ENCODE data around the gene PRF1.

Gene PRF1

GRCh38 chr10:70565556-70566514 lies 36.7 kb downstream of the PRF1 start:
- H3K27me3 ChIP-seq (ENCODE audit: control insufficient read depth, insufficient read depth, low read length): no peaks in the 10 kb centered on the region
- H3K4me3 ChIP-seq (ENCODE audit: low read depth, low read length): no peak overlapping the region
- no peak overlapping the region for H3K9ac ChIP-seq (ENCODE audit: low read length)
- H3K36me3 ChIP-seq (ENCODE audit: control insufficient read depth, insufficient read depth, low read length): peaks cover 13% of the 10 kb centered on the region
- H3K9me3 ChIP-seq (ENCODE audit: control insufficient read depth, insufficient read depth, low read depth, low read length): no peaks in the 10 kb centered on the region
- H3K27ac ChIP-seq (ENCODE audit: low read depth, low read length): no peak overlapping the region
- no peaks in the 10 kb centered on the region for H3K4me1 ChIP-seq (ENCODE audit: control insufficient read depth, insufficient read depth, low read length)

GRCh38 chr10:70564901-70565351 lies 37.6 kb downstream of the PRF1 start:
- Histone ChIP-seq H3K27me3 (ENCODE audit: control insufficient read depth, insufficient read depth, low read length) (no peaks in the 10 kb centered on the region), H3K9ac (ENCODE audit: low read length) (no peak overlapping the region), H3K4me1 (ENCODE audit: control insufficient read depth, insufficient read depth, low read length) (peaks cover 5% of the 10 kb centered on the region), H3K4me3 (ENCODE audit: low read depth, low read length) (no peak overlapping the region), H3K27ac (ENCODE audit: low read depth, low read length) (no peak overlapping the region), H3K36me3 (ENCODE audit: control insufficient read depth, insufficient read depth, low read length) (peaks cover 13% of the 10 kb centered on the region), H3K9me3 (ENCODE audit: control insufficient read depth, insufficient read depth, low read depth, low read length) (no peaks in the 10 kb centered on the region)

- Histone ChIP-seq H3K4me3 (ENCODE audit: low read depth, low read length) (no peak overlapping the region), H3K36me3 (ENCODE audit: control insufficient read depth, insufficient read depth, low read length) (peaks cover 13% of the 10 kb centered on the region), H3K27ac (ENCODE audit: low read depth, low read length) (no peak overlapping the region), H3K4me1 (ENCODE audit: control insufficient read depth, insufficient read depth, low read length) (peaks cover 12% of the 10 kb centered on the region), H3K9ac (ENCODE audit: low read length) (no peak overlapping the region), H3K9me3 (ENCODE audit: control insufficient read depth, insufficient read depth, low read depth, low read length) (no peaks in the 10 kb centered on the region), H3K27me3 (ENCODE audit: control insufficient read depth, insufficient read depth, low read length) (no peaks in the 10 kb centered on the region)
These were observed 38.3 kb downstream of the PRF1 start for GRCh38 chr10:70564113-70564725.

GRCh38 chr10:70563230-70563629 lies 39.3 kb downstream of the PRF1 start:
- Histone ChIP-seq H3K27me3 (ENCODE audit: control insufficient read depth, insufficient read depth, low read length) (no peaks in the 10 kb centered on the region), H3K4me3 (ENCODE audit: low read depth, low read length) (no peak overlapping the region), H3K4me1 (ENCODE audit: control insufficient read depth, insufficient read depth, low read length) (peaks cover 20% of the 10 kb centered on the region), H3K9me3 (ENCODE audit: control insufficient read depth, insufficient read depth, low read depth, low read length) (no peaks in the 10 kb centered on the region), H3K9ac (ENCODE audit: low read length) (no peak overlapping the region), H3K27ac (ENCODE audit: low read depth, low read length) (no peak overlapping the region), H3K36me3 (ENCODE audit: control insufficient read depth, insufficient read depth, low read length) (peaks cover 13% of the 10 kb centered on the region)

GRCh38 chr10:70562036-70562755 lies 40.3 kb downstream of the PRF1 start:
- H3K27ac ChIP-seq (ENCODE audit: low read depth, low read length): no peak overlapping the region

GRCh38 chr10:70561558-70561957 lies 41.0 kb downstream of the PRF1 start:
- Histone ChIP-seq H3K4me3 (ENCODE audit: low read depth, low read length) (no peak overlapping the region), H3K9ac (ENCODE audit: low read length) (no peak overlapping the region), H3K27ac (ENCODE audit: low read depth, low read length) (no peak overlapping the region), H3K27me3 (ENCODE audit: control insufficient read depth, insufficient read depth, low read length) (no peaks in the 10 kb centered on the region), H3K9me3 (ENCODE audit: control insufficient read depth, insufficient read depth, low read depth, low read length) (no peaks in the 10 kb centered on the region), H3K4me1 (ENCODE audit: control insufficient read depth, insufficient read depth, low read length) (peaks cover 20% of the 10 kb centered on the region), H3K36me3 (ENCODE audit: control insufficient read depth, insufficient read depth, low read length) (peaks cover 10% of the 10 kb centered on the region)

More at GRCh38 chr10:70562036-70562755, 40.3 kb downstream of the PRF1 start:
- peaks cover 20% of the 10 kb centered on the region for H3K4me1 ChIP-seq (ENCODE audit: control insufficient read depth, insufficient read depth, low read length)
- no peaks in the 10 kb centered on the region for H3K27me3 ChIP-seq (ENCODE audit: control insufficient read depth, insufficient read depth, low read length)
- no peak overlapping the region for H3K4me3 ChIP-seq (ENCODE audit: low read depth, low read length)
- no peak overlapping the region for H3K9ac ChIP-seq (ENCODE audit: low read length)
- no peaks in the 10 kb centered on the region for H3K9me3 ChIP-seq (ENCODE audit: control insufficient read depth, insufficient read depth, low read depth, low read length)
- peaks cover 13% of the 10 kb centered on the region for H3K36me3 ChIP-seq (ENCODE audit: control insufficient read depth, insufficient read depth, low read length)

GRCh38 chr10:70561070-70561469 lies 41.5 kb downstream of the PRF1 start:
- Histone ChIP-seq H3K27me3 (ENCODE audit: control insufficient read depth, insufficient read depth, low read length) (no peaks in the 10 kb centered on the region), H3K4me1 (ENCODE audit: control insufficient read depth, insufficient read depth, low read length) (peaks cover 20% of the 10 kb centered on the region), H3K9me3 (ENCODE audit: control insufficient read depth, insufficient read depth, low read depth, low read length) (no peaks in the 10 kb centered on the region), H3K9ac (ENCODE audit: low read length) (no peak overlapping the region), H3K36me3 (ENCODE audit: control insufficient read depth, insufficient read depth, low read length) (peaks cover 6% of the 10 kb centered on the region), H3K4me3 (ENCODE audit: low read depth, low read length) (no peak overlapping the region), H3K27ac (ENCODE audit: low read depth, low read length) (no peak overlapping the region)

GRCh38 chr10:70560511-70560941 lies 42.0 kb downstream of the PRF1 start:
- no peaks in the 10 kb centered on the region for H3K9me3 ChIP-seq (ENCODE audit: control insufficient read depth, insufficient read depth, low read depth, low read length)
- peaks cover 6% of the 10 kb centered on the region for H3K36me3 ChIP-seq (ENCODE audit: control insufficient read depth, insufficient read depth, low read length)
- H3K9ac ChIP-seq (ENCODE audit: low read length): no peak overlapping the region
- no peak overlapping the region for H3K27ac ChIP-seq (ENCODE audit: low read depth, low read length)
- H3K4me1 ChIP-seq (ENCODE audit: control insufficient read depth, insufficient read depth, low read length): peaks cover 20% of the 10 kb centered on the region
- no peaks in the 10 kb centered on the region for H3K27me3 ChIP-seq (ENCODE audit: control insufficient read depth, insufficient read depth, low read length)
- H3K4me3 ChIP-seq (ENCODE audit: low read depth, low read length): no peak overlapping the region

GRCh38 chr10:70559861-70560260 lies 42.7 kb downstream of the PRF1 start:
- H3K27ac ChIP-seq (ENCODE audit: low read depth, low read length): no peak overlapping the region
- peaks cover 20% of the 10 kb centered on the region for H3K4me1 ChIP-seq (ENCODE audit: control insufficient read depth, insufficient read depth, low read length)
- no peak overlapping the region for H3K9ac ChIP-seq (ENCODE audit: low read length)

GRCh38 chr10:70558871-70559810 lies 43.4 kb downstream of the PRF1 start:
- Histone ChIP-seq H3K4me1 (ENCODE audit: control insufficient read depth, insufficient read depth, low read length) (peaks cover 20% of the 10 kb centered on the region), H3K4me3 (ENCODE audit: low read depth, low read length) (0 out of 2 replicates have a peak overlapping the region, but pooled peaks have one; percentile 23), H3K27ac (ENCODE audit: low read depth, low read length) (no peak overlapping the region), H3K9ac (ENCODE audit: low read length) (peak overlapping the region; percentile 24), H3K36me3 (ENCODE audit: control insufficient read depth, insufficient read depth, low read length) (peaks cover 2% of the 10 kb centered on the region), H3K9me3 (ENCODE audit: control insufficient read depth, insufficient read depth, low read depth, low read length) (no peaks in the 10 kb centered on the region), H3K27me3 (ENCODE audit: control insufficient read depth, insufficient read depth, low read length) (no peaks in the 10 kb centered on the region)

More at GRCh38 chr10:70559861-70560260, 42.7 kb downstream of the PRF1 start:
- H3K9me3 ChIP-seq (ENCODE audit: control insufficient read depth, insufficient read depth, low read depth, low read length): no peaks in the 10 kb centered on the region
- H3K27me3 ChIP-seq (ENCODE audit: control insufficient read depth, insufficient read depth, low read length): no peaks in the 10 kb centered on the region
- peaks cover 4% of the 10 kb centered on the region for H3K36me3 ChIP-seq (ENCODE audit: control insufficient read depth, insufficient read depth, low read length)
- H3K4me3 ChIP-seq (ENCODE audit: low read depth, low read length): no peak overlapping the region

Measured in HUES6 (cell line).